ENCODE measurements around the gene CCDC197.

CCDC197 gene

GRCh38 chr14:93977790-93978581, 19.1 kb upstream of the CCDC197 start:
- DNase-seq (ENCODE audit: low read depth in 2 of 2): peak; percentile 56 to 73

- DNase-seq (ENCODE audit: low read depth in 2 of 2): no peak
Observed at GRCh38 chr14:93978735-93979134, 18.4 kb upstream of the CCDC197 start.

- no peak for DNase-seq (ENCODE audit: low read depth in 2 of 2)
Observed at GRCh38 chr14:93980456-93981201, 16.5 kb upstream of the CCDC197 start.

DNA sequence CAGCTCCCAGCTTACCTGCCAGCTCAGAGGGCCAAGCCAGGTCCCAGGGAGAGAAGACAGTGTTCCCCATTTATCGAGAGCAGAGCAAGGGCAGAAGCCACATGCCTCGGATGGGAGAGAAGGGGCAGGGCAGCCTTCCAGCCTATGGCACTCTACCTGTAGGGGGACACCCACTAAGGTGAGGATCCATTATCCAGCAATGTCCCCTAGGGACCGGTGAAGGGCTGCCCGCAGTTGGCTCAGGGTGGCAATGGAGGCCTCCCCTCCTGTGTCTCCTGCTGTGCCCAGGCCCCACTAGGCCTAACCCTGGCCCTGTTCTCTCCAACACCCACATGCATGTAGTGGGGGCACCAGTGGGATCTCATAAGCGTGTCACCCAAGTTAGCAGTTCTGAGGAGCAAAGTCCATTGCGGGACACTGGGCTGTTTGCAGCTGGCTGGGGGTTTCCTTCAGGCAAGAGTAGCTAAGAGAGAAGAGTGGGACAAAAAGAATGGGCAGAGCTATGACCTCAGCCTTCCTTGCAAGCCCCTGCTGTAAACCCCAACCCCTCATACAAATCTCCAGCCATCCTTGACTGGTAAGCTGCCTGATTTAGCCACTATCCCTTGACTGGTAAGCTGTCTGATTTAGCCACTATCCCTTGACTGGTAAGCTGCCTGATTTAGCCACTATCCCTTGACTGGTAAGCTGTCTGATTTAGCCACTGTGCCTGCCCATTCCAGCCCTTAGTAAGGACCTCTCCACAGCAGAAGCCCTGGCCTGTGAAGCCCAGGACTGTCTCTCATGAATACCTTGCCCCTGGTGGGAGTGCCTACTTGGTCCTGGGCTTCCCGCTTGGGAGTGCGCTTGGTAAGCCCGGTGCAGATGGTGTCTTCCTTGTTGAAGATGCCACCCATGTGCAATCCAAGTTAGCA, 15.5 kb upstream of the CCDC197 start:
- no peak for DNase-seq (ENCODE audit: low read depth in 2 of 2)

DNA sequence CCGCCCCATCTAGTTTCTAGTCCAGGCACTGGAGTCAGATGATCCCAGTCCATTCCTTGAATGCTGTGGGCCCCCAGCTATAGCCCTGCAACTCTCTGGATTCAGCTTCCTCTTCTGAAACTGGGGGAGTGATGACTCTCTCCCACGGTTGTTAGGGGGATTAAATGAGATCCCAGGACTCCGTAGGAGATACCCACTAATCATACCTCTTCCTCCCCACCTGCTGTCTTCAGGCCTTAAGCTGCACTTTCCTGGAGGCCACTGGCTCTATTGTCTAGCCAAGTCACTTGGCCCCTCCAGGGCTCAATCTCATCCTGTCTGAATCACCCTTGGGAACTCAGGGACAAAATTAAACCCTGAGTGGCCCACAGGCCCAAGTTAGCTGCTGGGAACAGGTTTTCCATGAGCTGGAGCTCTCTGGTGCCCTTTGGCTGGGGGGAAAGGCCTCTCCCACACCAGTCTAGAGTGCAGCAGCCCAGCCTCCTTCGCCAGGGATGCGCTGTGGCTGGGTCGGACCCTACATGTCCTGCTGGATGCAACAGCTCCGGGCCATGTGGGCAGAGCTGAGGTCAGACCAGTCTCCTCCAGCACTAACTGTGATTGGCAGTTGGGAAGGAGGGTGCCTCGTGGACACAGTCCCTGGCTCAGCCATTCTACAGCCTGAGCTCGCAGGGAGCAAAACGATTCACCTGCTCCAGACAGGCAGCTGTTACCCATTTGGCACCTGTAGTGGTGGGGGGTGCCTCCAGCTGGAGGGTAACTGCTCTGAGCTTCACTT, 14.7 kb upstream of the CCDC197 start:
- DNase-seq (ENCODE audit: low read depth in 2 of 2): no peak

GRCh38 chr14:93984070-93984469, 13.0 kb upstream of the CCDC197 start:
- DNase-seq (ENCODE audit: low read depth in 2 of 2): no peak

DNA sequence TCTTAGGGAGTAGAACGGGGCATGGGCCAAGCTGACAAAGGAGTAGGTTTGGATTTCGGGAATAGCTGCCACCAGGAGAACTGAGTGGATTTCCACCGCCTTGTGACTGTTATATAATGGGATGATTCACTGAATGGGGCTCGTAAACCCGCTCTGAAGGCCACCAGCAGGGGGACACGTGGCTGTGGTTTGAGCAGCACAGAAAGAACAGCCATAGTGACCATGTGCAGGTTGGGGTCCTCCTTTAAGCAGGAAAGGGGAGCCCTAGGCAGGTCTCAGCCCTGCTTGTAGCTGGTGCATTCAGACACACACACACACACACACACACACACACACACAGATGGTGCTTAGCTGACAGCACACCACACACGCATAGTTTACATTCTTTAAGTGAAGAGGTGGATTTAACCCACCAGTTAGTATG, 12.1 kb upstream of the CCDC197 start:
- no peak for DNase-seq (ENCODE audit: low read depth in 2 of 2)

GRCh38 chr14:93986955-93987354, 10.1 kb upstream of the CCDC197 start:
- DNase-seq (ENCODE audit: low read depth in 2 of 2): no peak

GRCh38 chr14:93987376-93987775, 9.7 kb upstream of the CCDC197 start:
- DNase-seq (ENCODE audit: low read depth in 2 of 2): no peak

DNA sequence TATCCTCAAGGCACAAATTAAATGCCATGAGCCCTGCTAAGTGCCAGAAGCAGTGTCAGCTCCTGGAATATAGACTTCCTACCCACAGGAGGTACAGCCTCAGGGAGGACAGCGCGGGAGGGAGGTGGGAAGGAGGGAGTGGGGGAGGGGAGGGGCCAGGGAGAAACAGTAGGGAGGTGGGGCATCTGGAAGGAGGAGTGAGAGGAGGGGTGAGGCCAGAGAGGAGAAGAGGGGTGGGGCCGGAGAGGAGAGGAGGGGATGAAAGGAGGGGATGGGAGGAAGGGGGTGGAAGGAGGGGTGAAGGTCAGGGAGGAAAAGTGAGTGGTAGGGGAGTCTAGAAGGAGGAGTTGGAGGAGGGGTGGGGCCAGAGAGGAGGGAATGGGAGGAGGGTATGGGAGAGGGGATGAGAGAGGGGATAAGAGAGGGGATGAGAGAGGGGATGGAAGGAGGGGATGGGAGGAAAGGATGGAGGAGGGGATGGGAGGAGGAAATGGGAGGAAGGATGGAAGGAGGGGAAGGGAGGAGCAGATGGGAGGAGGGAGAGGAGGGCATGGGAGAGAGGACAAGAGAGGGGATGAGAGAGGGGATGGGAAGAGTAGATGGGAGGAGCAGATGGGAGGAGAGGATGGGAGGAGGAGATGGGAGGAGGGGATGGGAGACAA, 9.2 kb upstream of the CCDC197 start:
- DNase-seq (ENCODE audit: low read depth in 2 of 2): no peak

DNA sequence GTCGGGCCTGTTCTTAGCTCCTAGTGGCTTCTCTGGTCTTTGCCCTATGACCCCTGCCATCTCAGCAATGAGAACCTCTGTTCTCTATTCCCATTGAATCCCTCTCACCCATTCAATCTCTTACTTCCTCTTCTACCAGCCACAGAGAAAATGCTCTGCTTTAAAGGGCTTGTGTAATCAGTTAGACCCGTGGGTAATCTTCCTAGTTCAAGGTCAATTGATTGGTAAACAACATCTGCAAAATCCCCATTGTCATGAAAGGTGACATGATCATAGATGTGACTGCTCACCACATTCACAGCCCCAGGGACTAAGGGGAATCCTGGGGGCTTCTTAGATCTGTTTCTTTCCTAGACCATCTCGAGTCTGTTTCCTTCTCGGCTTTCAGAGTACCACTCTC, 7.2 kb upstream of the CCDC197 start:
- no peak for DNase-seq (ENCODE audit: low read depth in 2 of 2)

GRCh38 chr14:93991212-93991611, 5.9 kb upstream of the CCDC197 start:
- no peak for DNase-seq (ENCODE audit: low read depth in 2 of 2)

DNA sequence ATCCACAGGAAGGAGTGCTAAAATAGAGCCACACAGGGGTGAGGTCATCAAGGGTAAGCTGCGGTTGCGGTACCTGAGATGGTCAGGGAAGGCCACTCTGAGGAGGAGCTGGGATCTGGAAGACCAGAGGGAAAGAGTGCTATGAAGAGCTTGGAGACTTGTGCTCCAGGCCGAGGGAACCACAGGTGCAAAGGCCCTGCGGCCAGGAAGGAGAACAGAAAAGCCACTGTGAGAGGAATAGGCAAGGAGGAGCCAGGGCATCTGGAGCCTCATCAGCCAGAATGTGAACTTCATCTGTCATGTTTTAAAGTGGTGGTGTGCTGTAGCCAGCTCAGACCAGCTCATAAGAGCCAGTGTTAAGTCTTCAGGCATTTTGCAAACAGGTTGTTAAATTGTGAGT, 5.5 kb upstream of the CCDC197 start:
- DNase-seq (ENCODE audit: low read depth in 2 of 2): no peak

DNA sequence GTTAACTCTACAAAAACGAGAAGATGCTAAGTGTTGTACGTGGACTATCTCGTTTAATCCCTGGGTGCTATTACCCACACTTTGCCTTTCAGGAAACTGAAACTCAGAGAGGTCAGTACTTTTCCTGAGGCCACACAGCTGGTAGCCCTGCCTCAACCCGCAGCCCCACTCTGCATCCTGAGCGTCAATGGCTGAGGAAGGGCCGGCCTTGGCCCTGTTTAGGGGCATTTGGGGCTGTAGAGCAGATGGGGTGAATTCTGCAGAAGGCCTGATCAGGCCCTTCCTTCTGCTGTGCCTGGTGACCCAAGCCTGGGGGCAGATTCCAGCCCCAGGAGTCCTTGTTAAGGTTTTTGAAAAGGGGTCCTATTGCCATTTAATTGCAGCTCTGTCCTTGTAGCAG, 3.7 kb upstream of the CCDC197 start:
- no peak for DNase-seq (ENCODE audit: low read depth in 2 of 2)

DNA sequence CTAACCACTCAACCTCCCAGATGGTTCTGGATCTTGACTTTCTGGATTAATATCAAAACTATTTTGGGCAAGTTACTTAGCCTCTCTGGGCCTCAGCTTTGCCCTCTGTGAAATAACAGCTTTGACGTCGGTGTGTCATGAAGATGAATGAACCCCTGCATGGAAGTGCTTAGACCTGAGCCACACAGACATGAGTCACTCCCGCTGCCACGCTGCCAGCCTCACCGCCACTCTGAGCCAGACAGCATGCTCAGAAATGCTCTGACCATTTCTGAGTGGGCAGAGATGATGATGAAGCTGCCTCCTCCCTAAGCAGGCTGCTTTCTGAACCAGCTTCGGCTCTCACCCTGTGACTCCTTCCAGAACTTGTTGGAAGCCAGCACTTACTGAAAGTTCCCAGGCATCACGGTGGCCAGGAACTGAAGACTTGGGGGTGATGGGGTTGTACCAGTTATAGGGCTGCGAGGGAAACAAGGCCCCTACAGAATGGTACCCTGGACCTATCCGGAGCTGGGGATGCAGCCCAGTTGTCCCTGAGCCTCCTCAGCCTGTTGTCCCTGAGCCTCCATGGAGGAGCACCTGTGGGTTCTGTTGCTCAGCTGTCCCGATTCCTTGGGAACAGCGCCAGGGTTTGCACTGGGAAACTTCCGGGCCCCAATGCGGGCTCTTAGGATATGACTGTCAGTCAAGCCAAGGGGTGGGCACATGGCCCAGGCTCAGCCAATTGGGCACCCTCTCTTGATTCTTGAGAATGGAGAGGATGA, 2.0 kb upstream of the CCDC197 start:
- peak; percentile 52 to 58 for DNase-seq (ENCODE audit: low read depth in 2 of 2)

DNA sequence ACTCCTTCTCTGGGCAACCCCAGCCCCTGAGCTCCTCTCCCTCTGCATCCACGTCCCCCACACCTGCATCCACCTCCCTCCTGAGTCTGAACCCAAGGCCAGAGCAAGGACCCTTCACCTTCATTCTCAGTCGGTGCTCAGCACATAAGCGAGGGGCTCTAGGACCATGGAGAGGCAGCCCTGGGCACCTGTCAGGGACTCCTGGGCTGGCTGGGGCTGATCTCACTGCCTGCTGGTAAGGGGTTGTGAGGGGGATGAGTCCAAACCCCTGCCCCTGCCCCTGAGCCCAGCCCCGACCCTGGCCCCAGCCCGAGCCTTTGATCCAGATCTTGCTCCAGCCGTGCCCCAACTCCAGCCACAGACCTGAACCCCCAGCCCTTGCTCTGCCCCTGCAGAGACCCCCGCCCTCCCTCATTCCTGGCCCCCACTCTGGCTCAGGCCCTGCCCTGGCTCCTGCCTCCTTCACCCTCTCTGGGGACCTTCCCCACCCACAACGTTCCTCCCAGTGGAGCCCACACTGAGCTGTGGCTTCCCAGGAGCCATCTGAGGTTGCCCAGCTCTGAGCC, 888 bp upstream of the CCDC197 start:
- DNase-seq (ENCODE audit: low read depth in 2 of 2): no peak

DNA sequence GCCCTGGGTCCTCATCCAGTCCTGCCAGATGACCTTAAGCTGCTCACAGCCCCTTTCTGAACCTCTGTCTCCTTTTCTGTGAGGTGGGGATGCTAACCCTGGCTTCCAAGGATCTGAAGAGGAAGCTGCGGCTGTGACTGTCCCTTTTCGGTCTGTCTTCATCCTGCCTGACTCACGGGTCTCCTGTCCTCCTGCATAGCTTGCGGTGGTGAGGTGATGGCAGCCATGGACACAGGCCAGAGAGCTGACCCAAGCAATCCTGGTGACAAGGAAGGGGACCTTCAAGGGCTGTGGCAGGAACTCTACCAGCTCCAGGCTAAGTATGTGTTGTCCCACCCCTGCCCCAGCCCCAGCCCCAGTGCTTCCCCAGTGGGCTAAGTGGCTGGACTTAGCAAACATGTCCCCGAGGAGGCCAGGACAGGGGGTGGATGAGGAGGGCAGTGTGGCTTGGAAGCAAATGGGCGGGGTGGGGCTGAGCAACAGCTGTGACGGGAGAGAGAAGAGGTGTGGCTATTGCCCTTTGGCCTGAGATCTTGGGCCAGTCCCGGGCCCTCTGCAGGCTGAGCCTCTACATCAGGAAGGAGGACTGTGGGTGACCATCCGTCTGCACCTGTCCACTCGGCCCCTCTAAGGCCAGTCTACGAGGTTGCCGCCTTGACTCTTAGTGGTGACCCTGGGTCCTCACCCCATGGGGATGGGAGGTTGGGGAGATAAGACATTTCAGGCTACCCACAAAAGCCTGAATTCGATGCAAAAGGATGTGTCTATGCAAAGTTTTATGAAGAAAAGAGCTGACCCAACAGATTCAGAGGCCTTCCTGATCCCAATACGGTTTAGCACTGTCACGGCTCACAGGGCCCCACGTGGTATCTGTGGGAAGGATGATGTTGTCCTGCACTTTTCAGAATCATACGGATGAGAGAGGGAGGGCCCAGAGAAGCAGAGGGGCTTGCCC, 1.1 kb downstream of the CCDC197 start:
- no peak for DNase-seq (ENCODE audit: low read depth in 2 of 2)

- no peak for DNase-seq (ENCODE audit: low read depth in 2 of 2)
Observed at GRCh38 chr14:93998871-93999403, 1.8 kb downstream of the CCDC197 start.
